Measurements from ENCODE around the gene PIGV.
"Not testable (repeated sequence)": the region's sequence is repeated elsewhere in the genome, so short reads cannot be mapped to it uniquely, and the experiment has no call there.

The PIGV gene

DNA sequence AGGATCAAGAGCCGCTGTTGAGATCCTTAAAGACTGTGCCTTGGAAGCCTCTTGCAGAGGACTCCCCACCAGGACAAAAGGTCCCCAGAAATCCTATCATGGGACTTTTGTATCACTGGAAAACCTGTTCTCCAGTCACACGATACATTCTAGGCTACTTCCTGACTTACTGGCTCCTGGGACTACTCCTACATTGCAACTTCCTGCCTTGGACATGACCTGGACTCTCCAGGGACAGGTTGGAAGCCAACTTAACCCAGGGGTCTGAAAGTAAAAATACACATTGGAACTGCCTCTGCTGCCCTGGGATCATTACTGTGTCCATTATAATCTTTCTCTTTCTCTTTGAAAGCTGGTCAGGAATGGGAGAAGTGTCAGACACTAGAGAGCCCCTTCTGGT is 9.9 kb downstream of the PIGV start:
- DNase-seq = no peak

DNA sequence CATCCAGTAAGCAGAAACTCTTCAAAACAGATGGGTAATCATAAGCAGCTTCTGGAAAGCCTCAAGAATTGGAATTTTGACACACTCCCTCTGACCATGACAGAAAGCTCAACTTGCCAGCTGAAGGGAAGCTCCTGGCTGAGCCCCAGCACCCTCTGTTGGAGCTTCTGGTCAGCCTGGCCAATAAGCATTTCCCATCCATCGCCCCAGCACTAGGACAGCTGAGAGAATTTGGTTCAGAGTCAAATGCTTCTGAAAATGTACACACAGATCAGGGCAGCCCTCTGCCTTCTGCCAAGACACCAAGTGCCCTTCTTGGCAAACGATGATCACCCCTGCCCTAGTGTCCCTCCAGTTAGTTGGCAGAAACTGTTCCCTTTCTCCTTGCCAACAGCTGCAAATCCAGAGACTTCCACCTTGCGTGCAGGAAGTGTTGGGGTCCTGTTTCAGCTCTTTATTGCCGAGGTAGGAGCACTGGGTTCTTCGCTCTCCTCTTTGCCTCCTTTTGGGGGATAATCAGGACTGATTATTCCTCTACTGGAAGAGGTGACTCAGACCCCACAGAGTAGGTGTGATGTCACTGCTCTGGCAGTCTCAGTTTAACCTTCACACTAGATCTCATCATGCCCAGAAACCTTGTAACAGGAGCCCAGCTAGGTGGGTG is 11.9 kb downstream of the PIGV start:
- no peak for DNase-seq

DNA sequence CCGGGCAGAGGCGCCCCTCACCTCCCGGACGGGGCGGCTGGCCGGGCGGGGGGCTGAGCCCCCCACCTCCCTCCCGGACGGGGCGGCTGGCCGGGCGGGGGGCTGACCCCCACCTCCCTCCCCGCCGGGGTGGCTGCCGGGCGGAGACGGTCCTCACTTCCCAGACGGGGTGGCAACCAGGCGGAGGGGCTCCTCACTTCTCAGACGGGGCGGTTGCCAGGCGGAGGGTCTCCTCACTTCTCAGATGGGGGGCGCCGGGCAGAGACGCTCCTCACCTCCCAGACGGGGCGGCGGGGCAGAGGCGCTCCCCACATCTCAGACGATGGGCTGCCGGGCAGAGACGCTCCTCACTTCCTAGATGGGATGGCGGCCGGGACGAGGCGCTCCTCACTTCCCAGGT is 16.2 kb downstream of the PIGV start:
- DNase-seq = not testable (repeated sequence)

DNA sequence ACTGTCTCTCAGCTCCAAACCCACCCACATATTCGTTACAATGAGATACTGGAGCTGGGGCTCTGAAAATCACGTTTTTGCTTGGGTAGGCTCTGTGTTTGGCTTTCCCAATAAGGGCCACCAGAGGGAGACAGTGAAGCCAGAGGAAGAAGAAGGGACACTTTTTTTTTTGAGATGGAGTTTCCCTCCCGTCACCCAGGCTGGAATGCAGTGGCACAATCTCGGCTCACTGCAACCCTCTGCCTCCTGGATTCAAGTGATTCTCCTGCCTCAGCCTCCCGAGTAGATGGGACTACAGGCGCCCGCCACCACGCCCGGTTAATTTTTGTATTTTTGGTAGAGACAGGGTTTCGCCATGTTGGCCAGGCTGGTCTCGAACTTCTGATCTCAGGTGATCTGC is 22.4 kb downstream of the PIGV start:
- DNase-seq = peak; percentile 62

DNA sequence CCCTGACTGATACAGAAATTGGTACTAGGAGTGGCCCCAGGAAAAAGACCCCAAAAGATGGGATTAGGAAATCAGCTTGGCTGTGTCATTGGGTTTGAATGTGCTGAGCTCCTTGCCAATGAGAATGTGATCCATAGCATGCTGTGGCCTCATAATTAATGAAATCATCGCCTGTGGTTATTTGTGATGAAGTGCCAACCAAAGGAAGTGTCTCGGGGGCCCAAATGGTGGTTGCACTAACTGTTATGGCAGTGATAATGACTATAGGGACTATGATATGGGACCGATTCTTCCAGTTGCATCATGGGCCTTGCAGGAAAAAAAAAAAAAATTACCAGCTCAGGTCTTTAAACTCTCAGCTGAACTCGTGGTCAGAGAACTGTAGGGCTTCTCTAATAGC is 23.3 kb downstream of the PIGV start:
- no peak for DNase-seq

DNA sequence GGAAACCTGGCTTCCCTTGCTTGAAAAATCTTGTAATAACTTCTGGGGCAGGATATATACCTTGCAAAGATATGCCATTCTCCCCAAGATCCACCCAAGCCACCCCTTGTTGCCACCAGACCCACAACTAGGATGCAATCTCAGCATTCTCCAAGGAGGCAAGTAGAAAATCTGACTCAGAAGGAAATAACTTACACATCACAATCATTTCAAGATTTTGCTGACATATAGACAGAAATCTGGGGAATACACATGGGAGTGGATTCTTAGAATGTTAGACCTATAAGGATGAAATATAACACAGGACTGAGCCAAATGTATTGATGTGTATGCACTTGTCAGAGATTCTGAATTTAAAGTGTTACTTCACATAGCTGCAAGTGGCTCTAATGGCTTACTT is 24.0 kb downstream of the PIGV start:
- DNase-seq = no peak

DNA sequence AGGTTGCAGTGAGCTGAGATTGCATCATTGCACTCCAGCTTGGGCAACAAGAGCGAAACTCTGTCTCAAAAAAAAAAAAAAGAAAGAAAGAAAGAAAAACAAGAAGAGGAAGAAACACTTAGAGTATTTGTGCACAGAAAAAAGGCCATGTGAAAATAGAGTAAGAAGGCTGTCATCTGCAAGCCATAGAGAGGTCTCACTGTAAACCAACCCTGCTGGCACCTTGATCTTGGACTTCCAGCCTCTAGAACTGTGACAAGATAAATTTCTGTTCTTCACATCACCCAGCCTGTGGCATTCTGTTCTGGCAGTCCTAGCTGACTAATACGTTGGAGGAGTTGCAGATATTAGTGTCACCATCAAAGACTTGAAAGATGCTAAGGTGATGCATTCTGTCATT is 26.6 kb downstream of the PIGV start:
- DNase-seq = no peak

DNA sequence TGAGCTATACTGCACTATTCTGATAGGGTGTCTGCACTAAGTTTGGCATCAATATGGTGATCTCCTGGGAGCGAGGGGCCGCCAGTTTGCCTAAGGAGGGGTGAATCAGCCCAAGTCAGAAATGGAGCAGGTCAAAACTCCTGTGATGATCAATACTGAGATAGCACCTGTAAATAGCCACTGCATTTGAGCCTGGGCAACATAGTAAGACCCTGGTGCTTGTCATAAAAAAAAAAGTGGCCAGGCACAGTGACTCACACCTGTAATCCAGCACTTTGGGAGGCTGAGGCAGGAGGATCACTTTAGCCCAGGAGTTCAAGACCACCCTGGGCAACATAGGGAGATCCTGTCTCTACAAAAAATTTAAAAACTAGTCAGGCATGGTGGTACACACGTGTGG is 27.1 kb downstream of the PIGV start:
- DNase-seq = no peak

DNA sequence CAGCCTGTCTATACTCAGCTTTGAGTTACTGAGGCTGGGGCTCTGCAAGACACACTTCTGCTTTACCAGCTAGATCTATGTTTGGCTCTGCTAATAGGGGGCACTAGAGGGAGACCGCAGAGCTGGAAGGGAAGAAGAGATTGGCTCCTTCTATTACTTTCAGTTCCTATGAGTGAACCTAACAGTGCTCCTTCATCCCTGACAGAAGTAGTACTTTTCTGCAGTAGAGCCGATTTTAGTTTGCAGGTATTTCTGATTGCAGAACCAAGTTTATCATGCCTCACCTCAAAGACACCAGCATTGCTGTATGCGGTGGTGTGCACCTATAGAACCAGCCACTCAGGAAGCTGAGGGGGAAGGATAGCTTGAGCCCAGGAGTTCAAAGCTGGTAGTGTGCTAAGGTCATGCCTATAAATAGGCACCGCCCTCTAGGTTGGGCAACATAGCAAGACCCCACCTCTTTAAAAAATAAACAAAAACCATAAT is 33.1 kb downstream of the PIGV start:
- DNase-seq = peak; percentile 2

DNA sequence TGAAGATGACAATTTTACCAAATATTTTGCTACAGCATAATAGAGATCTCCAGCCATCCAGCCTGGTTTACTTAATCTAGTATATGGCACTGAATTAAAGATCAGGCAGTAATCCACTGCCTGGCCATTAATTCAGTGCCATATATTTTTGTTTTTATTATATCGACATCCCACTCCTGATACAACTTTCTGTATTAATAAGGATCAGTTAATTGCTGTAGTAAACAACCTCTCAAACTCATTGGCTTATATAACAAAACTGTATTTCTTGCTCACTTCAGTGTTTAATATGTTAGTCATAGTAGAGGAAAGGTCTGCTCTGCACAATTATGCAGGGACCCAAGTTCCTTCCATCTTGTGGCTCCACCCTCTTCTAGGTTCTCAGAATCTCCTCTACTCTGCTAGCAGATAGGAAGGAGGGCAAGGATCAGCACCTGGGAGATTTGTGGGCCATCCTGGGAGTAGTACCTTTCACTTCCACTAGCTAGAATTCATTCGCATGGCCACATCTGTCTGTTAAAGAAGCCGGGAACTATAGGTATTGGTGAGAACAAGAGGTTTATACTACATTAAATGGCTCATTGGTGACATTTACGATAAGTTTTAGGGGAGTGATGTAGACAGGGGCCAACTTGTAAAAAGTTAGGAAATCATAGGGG is 35.1 kb downstream of the PIGV start:
- DNase-seq = no peak

DNA sequence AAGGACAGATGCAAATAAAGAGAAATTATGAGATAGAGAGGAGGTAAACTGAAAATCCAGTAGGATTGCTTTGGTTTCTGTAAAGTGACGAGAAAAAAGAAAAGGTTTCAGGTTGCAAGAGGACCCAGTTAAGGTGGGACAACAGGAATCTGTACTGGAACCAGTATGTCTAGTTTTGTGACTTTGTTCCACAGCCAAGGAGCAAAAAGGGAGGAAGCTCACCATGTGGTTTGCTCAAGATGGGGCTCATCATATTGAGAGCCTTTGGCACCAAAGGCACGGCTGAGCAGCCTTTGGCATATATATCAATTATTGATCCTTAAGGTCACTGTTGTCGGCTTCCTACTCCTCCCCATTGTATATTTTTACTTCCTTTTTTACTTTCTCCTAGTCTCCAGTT is 37.0 kb downstream of the PIGV start:
- DNase-seq = no peak

DNA sequence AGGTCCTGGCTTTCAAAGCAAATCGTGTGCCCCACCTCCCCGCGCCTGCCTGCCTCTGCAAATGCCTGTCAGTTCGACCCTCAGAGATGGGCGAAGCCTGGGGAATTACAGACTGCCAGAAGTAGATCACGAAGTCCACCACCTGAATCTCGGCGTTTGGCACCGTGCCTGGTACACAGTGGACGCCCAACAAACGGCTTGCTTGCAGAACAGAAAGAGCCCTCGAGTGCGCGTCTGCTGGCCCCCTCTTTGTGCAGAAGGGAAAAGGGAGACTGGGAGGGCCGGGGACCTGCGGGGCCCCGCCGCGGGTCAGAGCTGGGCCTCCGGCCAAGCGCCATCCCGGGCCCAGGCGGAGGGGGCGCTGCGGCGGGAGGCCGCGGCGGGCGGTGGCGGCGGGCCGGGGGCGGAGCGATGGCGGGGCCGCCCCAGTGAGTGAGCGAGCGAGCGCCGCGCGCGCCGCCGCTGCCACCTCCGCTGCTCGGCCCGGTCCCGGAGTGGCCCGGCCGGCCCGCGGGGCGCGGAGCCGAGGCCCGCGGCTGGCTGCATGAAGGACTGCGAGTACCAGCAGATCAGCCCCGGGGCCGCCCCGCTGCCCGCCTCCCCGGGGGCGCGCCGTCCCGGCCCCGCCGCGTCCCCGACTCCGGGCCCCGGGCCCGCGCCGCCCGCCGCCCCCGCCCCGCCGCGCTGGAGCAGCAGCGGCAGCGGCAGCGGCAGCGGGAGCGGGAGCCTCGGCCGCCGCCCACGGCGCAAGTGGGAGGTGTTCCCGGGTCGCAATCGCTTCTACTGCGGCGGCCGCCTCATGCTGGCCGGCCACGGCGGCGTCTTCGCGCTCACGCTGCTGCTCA is 38.7 kb downstream of the PIGV start, which contains the start of gene ZDHHC18:
Gene ZDHHC18 (plus strand): TSS at position 428 of the 845 bp plus-strand sequence. CDS start 117 bp downstream, at position 545.
- DNase-seq = peak; percentile 49

DNA sequence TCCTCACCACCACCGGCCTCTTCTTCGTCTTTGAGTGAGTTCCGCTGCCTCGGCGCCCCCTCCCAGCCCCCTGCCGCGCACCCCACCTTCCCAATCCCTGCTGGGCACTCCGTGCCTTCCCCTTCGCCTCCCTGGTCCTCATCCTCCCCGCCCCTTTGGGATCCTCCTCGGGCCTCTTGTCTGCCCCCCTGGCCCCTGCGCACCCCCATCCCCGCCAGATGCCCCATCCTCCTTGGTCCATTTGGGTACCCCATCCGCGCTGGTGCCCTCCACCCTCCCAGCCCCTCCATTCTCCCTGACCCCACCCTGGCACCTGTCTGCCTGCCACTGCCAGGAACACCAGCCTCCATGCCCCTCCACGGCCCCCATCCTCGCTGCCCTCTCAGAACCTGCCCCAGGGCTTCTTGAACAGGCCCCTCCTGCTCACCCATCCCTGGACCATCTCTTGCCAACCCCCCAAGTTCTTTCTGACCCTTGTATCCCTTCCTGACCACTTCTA is 39.4 kb downstream of the PIGV start:
- no peak for DNase-seq

DNA sequence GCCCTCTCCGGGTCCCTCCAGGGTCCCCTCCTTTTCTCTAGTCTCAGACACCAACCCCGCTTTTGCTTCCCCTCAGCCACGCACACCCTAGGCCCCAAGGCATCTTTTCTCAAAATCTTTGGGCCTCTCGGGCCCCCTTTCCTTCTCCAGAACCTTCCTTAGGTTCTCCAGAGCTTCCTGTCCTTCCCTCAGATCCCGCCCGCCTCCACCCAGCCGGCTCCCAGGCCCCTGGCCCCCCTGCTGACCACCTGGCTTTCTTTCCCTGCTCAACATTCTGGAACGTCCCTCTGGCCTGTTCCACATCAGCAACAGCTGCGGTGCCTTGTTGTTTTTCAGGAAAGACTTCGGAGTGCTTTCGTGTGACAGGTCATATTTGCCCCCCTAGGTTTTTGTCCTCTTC is 39.9 kb downstream of the PIGV start:
- no peak for DNase-seq

DNA sequence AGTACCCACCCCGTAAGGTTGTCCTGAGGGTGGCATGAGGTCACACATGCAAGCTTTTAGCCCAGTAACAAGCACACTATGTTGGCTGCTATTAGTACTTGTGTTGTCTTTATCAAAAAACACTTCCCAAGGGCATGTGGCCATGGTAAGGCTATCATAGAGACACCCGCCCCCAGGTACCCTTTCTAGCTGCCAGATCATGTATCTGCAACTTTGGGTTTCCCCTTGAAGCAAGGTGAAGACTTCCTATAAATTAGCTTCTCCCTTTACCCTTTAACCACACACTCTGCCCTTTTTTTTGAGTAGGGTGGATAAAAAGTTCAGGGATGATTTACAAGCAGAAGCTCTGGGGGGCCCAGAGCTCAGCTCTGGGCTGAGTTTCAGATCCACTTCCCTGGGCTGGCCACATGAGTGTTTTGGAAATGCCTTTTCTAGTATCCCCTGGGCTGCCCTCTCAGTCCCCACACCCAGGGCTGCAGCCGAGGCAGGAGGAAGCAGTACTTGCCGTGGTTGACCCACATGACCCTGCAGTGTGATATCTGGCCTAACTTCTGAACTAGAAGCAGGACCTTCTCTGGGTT is 40.8 kb downstream of the PIGV start:
- no peak for DNase-seq

DNA sequence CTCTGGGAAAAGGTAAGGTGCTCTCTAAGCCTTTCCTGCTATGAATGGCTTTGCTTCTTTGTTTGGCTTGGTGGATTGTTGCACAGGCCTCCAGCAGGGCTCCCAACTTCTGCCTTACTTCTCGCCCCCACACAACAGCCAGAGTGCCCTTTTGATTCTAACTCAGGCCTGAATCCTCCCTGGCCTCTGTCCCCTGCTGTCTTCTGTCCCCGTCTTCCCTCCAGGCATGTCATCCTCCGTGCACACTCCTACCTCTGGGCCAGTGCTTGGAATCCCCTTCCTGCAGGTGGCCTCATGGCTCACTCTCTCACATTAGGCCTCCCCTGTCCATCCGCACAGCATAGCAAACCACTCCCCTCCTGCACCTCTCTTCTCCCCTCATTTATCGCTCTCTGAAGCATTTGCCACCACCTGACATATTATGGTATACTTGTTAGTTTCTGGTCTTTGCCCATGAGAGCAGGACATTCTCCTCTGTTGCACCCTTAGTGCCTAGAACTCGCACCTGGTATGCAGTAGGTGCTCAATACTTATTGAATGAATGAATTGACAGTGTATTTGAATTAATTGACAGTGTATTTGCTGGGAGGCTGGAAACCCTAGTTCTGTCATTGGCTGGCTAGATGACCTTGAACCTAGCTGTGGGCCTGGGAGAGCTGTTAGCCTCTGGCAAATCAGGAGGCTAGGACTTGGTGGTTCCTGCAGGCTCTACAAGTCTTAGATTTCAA is 41.6 kb downstream of the PIGV start:
- no peak for DNase-seq

DNA sequence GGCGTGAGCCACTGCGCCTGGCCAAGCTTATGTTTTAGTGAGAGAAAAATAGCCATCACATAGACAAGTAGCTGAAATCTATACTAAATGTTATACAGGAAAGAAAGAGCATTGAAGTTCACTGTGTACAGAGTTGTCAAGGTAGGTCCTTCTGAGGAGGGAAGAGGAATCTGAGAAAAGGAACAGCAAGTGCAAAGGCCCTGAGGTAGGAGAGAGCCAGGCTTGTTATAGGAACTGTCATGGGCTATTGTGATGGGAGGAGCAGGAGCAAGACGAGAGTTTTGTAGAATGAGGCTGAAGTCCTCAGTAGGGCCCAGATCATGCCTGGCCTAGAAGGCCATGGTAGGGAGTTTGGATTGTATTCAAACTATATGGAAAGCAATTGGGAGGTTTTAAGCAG is 43.3 kb downstream of the PIGV start:
- DNase-seq = no peak

DNA sequence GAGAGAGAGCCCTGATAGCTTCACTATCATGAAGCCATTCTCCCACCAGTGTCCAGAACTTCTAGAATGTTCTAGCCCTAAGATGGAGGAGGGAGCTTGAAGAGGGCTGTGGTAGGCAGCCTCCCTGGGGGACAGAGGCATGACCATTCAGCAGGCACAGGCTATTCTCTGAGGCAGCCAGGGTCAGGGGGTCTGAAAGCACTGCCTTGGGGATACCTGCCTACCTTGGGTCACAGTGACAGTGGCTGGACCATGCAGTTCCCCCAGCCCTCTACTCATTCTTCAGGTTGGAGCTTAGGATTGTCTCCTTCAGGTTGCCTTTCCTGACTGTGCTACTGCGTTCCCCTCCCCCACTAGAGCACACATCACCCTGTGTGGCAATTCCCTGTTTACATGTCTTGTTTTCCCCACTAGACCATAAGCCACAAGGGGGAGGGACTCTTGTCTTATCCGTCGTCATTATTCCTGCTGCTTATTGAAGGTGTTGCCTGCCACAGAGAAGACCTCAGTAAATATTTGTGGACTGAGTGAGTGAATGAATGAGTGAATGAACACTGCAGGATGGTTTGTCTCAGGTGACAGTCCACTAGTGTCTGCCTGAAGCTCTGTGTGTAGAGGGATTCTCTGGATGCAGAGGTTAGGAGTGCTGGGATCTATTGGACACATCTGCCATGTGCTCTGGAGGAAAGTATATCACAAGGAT is 43.9 kb downstream of the PIGV start:
- DNase-seq = no peak

DNA sequence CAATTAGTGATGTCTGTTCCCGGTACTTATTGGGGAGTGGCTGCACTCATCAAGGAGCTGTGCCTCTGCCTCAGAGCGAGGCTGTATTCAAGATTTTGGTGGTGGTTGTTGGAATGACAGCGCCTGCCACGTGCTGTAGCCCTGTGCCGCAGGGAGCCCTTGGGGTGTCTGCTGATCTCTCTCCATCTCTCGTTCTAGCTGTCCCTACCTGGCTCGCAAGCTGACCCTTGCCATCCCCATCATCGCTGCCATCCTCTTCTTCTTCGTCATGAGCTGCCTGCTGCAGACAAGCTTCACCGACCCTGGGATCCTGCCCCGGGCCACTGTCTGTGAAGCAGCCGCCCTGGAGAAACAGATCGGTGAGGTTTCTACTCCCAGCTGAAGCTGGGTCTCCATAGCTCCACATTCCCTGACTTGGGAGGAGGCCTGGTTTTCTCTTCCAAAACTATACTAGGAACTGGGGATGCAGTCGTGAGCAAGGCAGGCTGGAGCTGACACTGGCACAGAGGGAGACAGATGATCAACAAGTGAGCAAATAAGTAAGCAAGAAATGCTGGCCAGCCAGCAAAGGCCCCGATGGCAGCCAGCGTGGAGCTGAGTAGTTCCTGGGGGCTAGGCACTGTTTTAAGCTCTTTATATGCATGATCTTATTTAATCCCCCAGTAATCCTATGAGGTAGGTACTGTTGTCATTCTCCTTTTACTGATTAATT is 44.7 kb downstream of the PIGV start:
- DNase-seq = no peak

DNA sequence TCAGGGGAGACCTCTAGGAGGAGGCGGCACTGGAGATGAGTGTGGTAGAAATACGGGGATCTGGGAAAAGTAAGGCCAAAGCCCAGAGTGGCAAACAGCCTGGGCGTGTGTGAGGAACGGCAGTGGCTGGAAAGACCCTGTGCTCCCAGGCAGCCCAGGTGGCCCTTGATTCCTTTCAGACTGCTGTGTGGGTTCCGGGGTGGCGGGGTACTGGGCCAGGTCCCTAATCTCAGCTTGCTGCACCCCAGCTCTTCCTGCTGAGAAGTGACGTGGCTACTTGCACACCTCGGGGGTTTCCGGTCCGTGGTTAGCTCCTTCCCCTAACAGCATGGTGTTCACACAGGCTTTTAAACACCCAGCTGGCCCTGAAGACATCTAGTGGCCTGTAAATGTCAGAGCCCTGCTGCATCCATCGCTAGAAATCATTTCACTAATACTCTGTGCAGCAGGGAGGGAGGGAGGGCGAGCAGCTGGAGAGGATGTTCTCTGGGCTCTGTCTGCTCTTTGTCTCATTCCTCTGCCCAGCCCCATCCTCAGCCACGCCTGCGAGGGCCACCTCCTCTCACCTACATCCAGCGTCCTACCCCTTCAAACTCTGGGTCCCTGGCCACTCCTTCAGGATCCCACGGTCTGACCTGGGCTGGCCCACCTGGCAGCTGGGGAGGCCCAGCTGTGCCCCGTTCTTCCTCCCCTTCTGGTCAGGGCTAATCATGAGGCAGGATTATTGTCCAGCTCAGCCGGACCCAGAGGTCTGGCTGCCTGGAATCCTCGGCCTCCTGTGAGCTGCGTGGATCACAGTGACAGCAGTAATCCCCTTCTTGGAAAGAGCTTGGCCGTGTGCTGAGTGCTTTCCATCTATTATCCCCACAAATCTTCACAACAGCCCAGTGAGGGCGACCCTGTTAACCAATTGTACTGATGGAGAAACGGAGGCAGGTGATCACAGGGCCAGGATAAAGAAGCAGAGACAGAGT is 46.0 kb downstream of the PIGV start:
- DNase-seq = peak; percentile 79
